ENCODE data around the gene UGT2B15.
"Not testable (repeated sequence)": the region's sequence is repeated elsewhere in the genome, so short reads cannot be mapped to it uniquely, and the experiment has no call there.

- TF ChIP-seq CTCF, POLR2A (IDR thresholded peaks at IDR 0.05): not testable (repeated sequence)
Measured at GRCh38 chr4:68656445-68656973, 13.9 kb downstream of the UGT2B15 start.

Measured in prostate gland (tissue), 2 donors.